NCI-H2227 treated with DMSO at 0.1 percent for 48 hours (cell line): Measurements from ENCODE around the gene SECISBP2L.
"Not testable (repeated sequence)": the region's sequence is repeated elsewhere in the genome, so short reads cannot be mapped to it uniquely, and the experiment has no call there.

Experiments used
- DNase-seq: peaks from one replicate; lab custom pipeline; 2025; lab: John Stamatoyannopoulos, UW

SECISBP2L gene

GRCh38 chr15:48999314-48999713, 46.9 kb downstream of the SECISBP2L start:
- no peak for DNase-seq

GRCh38 chr15:48996276-48996675, 50.0 kb downstream of the SECISBP2L start:
- DNase-seq = no peak

- no peak for DNase-seq
Observed at GRCh38 chr15:48993380-48993779, 52.9 kb downstream of the SECISBP2L start.

GRCh38 chr15:48992545-48992944, 53.7 kb downstream of the SECISBP2L start:
- no peak for DNase-seq

- no peak for DNase-seq
Observed at GRCh38 chr15:48992096-48992495, 54.1 kb downstream of the SECISBP2L start.

GRCh38 chr15:48989170-48989569, 57.1 kb downstream of the SECISBP2L start:
- DNase-seq = no peak

- DNase-seq = no peak
Observed at GRCh38 chr15:48987142-48987541, 59.1 kb downstream of the SECISBP2L start.

- DNase-seq = no peak
Observed at GRCh38 chr15:48986240-48986639, 60.0 kb downstream of the SECISBP2L start.

- DNase-seq = no peak
Observed at GRCh38 chr15:48985516-48985915, 60.7 kb downstream of the SECISBP2L start.

GRCh38 chr15:48984811-48985352, 61.4 kb downstream of the SECISBP2L start:
- no peak for DNase-seq

GRCh38 chr15:48984021-48984710, 62.1 kb downstream of the SECISBP2L start:
- DNase-seq = no peak

GRCh38 chr15:48983300-48983699, 62.9 kb downstream of the SECISBP2L start:
- no peak for DNase-seq

GRCh38 chr15:48981941-48982340, 64.3 kb downstream of the SECISBP2L start:
- DNase-seq = no peak

GRCh38 chr15:48978638-48979037, 67.6 kb downstream of the SECISBP2L start:
- no peak for DNase-seq

- no peak for DNase-seq
Observed at GRCh38 chr15:48976444-48977088, 69.7 kb downstream of the SECISBP2L start.

GRCh38 chr15:48975472-48976419, 70.5 kb downstream of the SECISBP2L start:
- peak; percentile 77 for DNase-seq

GRCh38 chr15:48974882-48975281, 71.4 kb downstream of the SECISBP2L start:
- no peak for DNase-seq

GRCh38 chr15:48972750-48973503, 73.3 kb downstream of the SECISBP2L start:
- no peak for DNase-seq

GRCh38 chr15:48970926-48971325, 75.3 kb downstream of the SECISBP2L start:
- not testable (repeated sequence) for DNase-seq

- no peak for DNase-seq
Observed at GRCh38 chr15:48968066-48968465, 78.2 kb downstream of the SECISBP2L start.

- DNase-seq = no peak
Observed at GRCh38 chr15:48967336-48967735, 78.9 kb downstream of the SECISBP2L start.
